Rectal smooth muscle tissue (tissue), 1 donor: ENCODE measurements around the gene NDST1.

Source experiments
- H3K27ac ChIP-seq: one replicate; pipeline ENCODE4 v1.7.0; 2013; ENCODE audit warnings: low read depth, low read length, inconsistent platforms
- H3K27me3 ChIP-seq: one replicate; pipeline ENCODE4 v1.7.0; 2013; ENCODE audit warnings: low read length; ENCODE audit not compliant: control insufficient read depth, insufficient read depth
- H3K36me3 ChIP-seq: one replicate; pipeline ENCODE4 v1.7.0; 2013; ENCODE audit warnings: low read length; ENCODE audit not compliant: control insufficient read depth, insufficient read depth
- H3K4me1 ChIP-seq: one replicate; pipeline ENCODE4 v1.7.0; 2013; ENCODE audit warnings: low read length; ENCODE audit not compliant: control insufficient read depth, insufficient read depth
- H3K4me3 ChIP-seq: one replicate; pipeline ENCODE4 v1.7.0; 2013; ENCODE audit warnings: low read length
- H3K9ac ChIP-seq: one replicate; pipeline ENCODE4 v1.7.0; 2013; ENCODE audit warnings: low read length

The NDST1 gene

DNA sequence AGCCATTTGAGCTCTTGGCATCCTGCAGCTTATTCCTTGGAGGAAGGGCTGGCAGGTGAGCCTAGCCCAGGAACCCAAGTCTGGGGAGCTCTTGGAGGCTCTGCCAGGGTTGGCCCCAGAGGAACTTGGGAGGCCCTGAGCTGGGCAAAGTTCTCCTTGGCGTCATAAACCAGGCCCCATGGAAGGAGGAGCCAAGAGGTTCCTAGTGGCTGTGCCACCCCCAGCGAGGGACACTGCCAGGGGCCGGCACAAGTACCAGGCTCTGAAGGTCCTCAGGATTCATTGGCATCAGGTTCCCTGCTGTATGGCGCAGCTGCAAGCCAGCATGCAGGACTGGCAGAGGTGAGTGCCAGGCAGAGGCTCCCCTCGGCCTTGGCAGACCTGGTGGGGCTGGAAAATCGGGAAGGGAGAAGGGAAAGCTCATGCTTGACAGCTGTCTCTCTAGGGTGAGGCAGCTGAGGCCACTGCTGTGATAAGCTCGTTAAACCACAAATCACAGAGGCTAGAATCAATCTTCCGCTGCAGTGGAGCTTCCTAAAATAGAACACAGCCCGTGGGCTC is 77.9 kb downstream of the NDST1 start:
- Histone ChIP-seq H3K4me1 (peaks cover 2% of the 10 kb centered on the region), H3K27ac (no peak overlapping the region)

DNA sequence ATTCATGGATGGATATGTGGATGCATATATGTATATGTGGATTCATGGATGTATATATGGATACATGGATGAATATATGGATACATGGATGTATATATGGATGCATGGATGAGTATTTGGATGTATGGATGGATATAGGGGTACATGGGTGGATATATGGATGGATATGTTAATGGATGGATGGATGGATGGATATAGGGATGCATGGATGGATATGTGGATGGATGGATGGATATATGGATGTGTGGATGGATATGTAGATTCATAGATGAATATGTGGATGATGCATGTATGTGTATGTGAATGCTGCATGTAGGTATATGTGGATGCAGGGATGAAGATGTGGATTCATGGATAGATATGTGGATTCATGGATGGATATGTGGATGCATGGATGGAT is 79.1 kb downstream of the NDST1 start:
- no peak overlapping the region for H3K9ac ChIP-seq
- H3K4me3 ChIP-seq, result no peak overlapping the region
- no peaks in the 10 kb centered on the region for H3K36me3 ChIP-seq
- H3K27me3 ChIP-seq, result no peaks in the 10 kb centered on the region
- no peak overlapping the region for H3K27ac ChIP-seq
- peaks cover under 1% of the 10 kb centered on the region for H3K4me1 ChIP-seq

More for the DNA sequence above, 77.9 kb downstream of the NDST1 start:
- peak overlapping the region; percentile 59 for H3K4me3 ChIP-seq
- no peaks in the 10 kb centered on the region for H3K36me3 ChIP-seq
- no peaks in the 10 kb centered on the region for H3K27me3 ChIP-seq
- no peak overlapping the region for H3K9ac ChIP-seq

DNA sequence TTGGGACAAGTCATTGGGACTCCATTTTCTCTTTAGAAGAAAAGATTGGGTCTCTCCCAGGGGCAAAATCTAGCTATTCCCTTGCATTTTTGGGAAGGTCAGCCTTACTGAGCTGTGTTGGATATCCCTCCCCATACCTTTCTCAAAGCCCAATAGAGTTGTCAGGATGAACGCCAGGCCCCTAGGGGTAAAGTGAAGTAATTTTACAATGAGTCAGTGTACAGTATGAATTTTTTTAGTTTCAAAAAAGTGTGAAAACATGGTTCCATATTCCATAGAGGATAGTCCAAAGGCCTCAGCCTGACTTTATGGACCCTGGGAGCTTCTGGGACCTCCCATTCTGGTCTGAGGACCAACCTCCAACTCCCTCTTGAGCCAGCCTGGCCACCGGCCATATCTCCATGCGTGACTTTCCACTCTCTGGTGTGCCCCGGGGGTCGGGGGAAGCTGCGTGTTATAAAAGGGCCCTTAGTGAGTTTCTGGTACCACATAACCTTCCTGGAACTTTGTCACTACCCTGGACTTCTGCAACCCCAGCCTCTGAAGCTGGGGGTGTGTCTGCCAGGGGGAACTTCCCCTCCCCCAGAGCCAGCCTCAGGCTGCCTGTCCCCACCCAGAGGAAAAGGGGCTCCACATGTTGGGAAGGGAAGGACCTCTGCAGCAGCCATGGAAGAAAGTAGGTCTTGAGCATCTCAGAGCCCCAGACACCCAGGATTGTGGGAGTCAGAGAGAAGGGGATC is 80.1 kb downstream of the NDST1 start:
- Histone ChIP-seq H3K36me3 (no peaks in the 10 kb centered on the region), H3K4me1 (no peaks in the 10 kb centered on the region), H3K27me3 (no peaks in the 10 kb centered on the region), H3K4me3 (no peak overlapping the region), H3K27ac (no peak overlapping the region), H3K9ac (no peak overlapping the region)

DNA sequence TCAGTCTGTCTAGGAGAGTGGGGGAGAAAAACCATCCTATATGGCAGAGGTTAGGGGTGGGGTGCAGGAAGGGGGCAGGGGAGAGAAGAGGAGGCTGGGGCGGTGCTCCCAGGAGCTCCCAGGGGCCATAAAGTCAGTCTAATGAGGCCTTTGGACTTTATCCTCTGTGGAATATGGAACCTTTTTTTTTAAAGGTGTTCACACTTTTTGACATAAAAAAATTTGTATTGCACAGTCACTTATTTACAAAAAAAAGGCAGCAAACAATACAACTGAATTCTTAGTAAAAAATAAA is 80.6 kb downstream of the NDST1 start:
- no peaks in the 10 kb centered on the region for H3K36me3 ChIP-seq
- H3K27me3 ChIP-seq, result no peaks in the 10 kb centered on the region
- no peaks in the 10 kb centered on the region for H3K4me1 ChIP-seq
- no peak overlapping the region for H3K4me3 ChIP-seq
- no peak overlapping the region for H3K9ac ChIP-seq
- no peak overlapping the region for H3K27ac ChIP-seq

DNA sequence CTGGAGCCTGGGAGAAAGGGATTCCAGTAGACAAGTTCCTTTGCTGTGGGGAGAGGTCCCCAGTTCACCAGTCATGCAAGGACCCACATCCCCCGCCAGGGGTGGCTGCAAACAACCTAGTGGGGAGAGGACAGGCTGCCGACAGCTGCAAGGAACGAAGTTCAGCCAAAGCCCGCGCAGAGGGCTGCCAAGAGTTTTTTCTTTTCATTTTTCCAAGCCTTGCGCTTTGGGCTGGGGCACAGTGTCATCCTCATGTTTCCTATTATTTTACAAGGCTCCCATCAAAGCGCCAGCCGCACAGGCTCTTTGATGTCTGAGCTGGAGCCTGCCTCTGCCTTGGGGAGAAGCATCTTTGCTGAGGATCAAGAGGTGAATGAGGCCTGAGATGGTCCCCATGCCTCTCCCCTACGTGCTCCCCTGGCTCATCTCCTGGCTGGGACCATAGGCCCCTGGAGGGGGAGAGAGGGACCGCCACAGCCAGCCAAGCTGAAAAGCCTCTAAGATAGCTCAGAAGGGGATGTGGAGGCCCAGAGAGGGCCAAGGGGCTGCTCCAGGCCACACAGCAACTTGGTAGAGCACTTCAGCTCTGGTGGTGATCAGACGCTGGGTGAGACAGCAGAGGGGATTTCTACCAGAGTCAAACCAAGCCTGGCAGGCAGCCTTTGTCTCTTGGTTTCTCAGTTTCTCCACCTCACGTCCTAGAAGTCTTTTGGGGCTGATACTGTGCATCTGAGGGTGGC is 82.1 kb downstream of the NDST1 start:
- Histone ChIP-seq H3K36me3 (no peaks in the 10 kb centered on the region), H3K27ac (no peak overlapping the region), H3K4me1 (no peaks in the 10 kb centered on the region), H3K27me3 (no peaks in the 10 kb centered on the region), H3K9ac (no peak overlapping the region), H3K4me3 (no peak overlapping the region)

DNA sequence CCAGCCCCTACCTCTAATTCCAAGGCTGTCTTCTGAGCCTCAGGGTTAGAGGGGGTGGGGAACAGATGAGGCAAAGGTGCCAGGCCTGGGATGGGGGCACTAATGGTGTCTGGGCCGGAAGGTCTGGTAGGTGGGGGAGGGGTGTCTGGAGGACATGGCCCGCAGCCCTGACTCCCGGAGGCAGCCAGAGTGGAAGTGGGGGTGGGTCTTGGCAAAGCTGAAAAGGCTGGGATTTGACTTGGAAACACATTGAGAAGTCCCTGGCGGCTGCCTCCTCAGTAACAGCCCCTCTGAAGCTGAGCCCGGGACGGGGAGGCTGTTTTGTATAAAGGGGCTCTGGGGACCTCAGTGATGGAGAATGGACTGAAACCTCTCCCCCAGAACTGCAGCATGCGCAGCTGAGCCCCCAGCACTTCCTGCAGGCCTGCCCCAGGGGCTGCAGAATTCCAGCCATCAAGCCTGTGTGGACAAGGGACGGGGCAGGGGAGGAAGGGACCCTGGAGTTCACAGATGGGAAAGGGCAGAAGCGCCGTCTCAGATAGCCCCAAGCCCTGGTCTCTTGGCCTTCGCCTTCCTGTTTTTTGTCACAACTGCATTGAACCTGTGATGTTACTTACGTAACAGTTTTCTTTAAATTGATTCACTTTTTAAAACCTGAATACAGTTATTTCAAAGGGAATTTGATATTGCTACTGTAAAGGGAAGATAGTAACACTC is 83.2 kb downstream of the NDST1 start:
- no peak overlapping the region for H3K9ac ChIP-seq
- no peak overlapping the region for H3K4me3 ChIP-seq
- no peaks in the 10 kb centered on the region for H3K4me1 ChIP-seq
- H3K27me3 ChIP-seq, result no peaks in the 10 kb centered on the region
- no peaks in the 10 kb centered on the region for H3K36me3 ChIP-seq
- H3K27ac ChIP-seq, result peak overlapping the region; percentile 10

DNA sequence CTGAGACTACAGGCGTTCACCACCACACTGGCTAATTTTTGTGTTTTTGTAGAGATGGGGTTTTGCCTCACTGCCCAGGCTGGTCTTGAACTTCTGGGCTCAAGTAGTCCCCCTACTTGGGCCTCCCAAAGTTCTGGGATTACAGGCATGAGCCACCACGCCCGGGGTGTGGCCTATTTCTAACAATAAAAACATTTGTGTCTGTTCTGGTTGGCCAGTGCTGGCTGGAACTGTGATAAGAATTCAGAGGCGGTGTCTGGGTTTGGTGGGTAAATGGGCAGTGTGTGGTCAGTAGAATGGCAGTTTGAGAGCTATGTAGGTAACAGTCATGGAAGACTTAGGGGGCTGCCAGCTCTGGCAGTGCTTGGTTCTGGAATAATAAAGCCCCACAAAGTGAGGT is 85.7 kb downstream of the NDST1 start:
- Histone ChIP-seq H3K27me3 (no peaks in the 10 kb centered on the region), H3K4me1 (no peaks in the 10 kb centered on the region), H3K27ac (no peak overlapping the region), H3K9ac (no peak overlapping the region), H3K4me3 (no peak overlapping the region), H3K36me3 (no peaks in the 10 kb centered on the region)

DNA sequence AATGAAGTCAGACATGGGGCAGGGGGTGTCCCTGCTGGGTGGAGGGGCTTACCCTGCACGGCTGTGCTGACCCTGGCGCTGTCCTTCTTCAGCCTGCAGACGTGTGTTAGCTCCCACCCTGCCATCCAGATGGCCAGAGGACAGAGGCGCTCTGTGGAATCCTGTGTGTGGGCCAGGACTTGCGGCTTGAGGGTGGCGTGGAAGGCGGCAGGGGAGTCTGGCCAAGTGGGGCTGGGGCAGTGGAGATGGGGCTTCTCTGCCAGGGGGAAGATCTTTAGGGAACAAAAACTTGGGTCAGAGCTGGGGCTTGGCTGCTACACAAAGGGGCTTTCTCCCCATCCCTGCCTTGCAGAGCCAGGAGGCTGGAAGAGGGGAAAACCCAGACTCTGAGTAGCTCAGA is 86.1 kb downstream of the NDST1 start:
- H3K36me3 ChIP-seq, result no peaks in the 10 kb centered on the region
- no peak overlapping the region for H3K27ac ChIP-seq
- H3K4me3 ChIP-seq, result no peak overlapping the region
- H3K9ac ChIP-seq, result no peak overlapping the region
- H3K27me3 ChIP-seq, result no peaks in the 10 kb centered on the region
- H3K4me1 ChIP-seq, result no peaks in the 10 kb centered on the region

DNA sequence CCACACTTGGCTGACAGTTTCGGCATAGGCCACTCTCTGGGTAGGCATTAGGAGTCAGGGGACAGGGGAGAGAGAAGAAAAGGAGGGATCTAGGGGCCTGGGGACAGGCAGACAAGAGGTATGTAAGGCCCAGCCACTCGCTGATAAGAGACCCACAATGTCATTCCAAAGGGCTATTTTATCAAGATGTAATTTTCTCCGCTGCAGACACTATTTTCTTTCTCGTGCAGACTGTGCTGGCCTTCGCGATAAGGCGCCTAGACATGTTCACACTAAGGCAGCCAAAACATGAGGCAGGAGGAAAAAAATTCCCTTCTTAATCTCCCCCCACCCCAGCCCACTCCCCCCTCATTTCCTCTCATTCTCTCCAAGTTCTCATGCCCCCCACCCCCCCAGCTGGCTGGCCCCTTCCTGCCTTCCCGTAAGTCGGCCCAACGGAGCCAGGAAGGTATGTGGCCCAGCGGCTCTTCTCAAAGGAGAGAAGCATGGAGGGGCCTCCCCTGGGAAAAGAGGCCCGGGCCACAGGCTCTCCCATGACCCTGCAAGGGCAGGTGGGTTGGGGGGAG is 87.6 kb downstream of the NDST1 start:
- Histone ChIP-seq H3K9ac (no peak overlapping the region), H3K27me3 (no peaks in the 10 kb centered on the region), H3K4me3 (no peak overlapping the region), H3K36me3 (no peaks in the 10 kb centered on the region), H3K4me1 (peaks cover 6% of the 10 kb centered on the region), H3K27ac (no peak overlapping the region)

DNA sequence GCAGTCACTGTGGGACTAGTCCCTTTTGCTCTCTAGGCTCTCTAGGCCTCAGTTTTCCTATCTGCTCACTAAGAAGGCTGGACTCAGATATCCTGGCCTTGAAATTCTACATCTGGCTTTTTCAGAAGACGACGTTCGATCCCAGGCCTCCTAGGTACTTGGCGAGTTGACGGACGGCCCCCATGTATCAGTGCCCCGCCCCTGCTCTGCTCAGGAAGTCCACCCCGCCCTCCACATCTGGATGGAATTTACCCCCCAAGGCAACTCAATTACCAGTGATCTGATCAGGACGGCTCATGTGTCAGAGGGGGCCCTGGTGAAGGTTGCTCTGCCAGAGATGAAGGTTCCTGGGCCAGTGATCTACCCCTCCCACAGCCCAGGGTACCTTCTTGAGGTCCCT is 88.4 kb downstream of the NDST1 start:
- Histone ChIP-seq H3K9ac (no peak overlapping the region), H3K4me3 (no peak overlapping the region), H3K27ac (no peak overlapping the region), H3K4me1 (peaks cover 6% of the 10 kb centered on the region), H3K27me3 (no peaks in the 10 kb centered on the region), H3K36me3 (no peaks in the 10 kb centered on the region)

DNA sequence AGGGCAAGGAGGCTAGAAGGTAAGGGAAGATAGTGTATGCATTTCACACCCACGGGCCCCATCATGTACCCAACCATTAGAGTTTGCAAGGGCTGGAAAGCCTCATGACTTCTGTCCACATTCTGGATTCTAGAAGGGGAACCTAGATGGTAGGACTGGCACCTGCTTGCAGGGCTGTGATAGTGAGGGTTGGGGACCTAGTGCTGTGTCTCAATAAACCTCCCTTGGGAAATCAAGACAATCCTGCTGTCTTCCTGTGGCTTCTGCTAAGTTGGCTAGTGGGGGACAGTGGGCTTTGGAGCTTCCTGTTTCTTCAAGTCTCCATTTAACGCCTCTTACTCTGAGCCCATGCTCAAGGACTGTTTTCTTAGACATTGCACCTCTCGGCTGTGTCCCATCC is 88.9 kb downstream of the NDST1 start:
- Histone ChIP-seq H3K27ac (no peak overlapping the region), H3K27me3 (no peaks in the 10 kb centered on the region), H3K4me3 (no peak overlapping the region), H3K4me1 (peaks cover 6% of the 10 kb centered on the region), H3K36me3 (no peaks in the 10 kb centered on the region), H3K9ac (no peak overlapping the region)

DNA sequence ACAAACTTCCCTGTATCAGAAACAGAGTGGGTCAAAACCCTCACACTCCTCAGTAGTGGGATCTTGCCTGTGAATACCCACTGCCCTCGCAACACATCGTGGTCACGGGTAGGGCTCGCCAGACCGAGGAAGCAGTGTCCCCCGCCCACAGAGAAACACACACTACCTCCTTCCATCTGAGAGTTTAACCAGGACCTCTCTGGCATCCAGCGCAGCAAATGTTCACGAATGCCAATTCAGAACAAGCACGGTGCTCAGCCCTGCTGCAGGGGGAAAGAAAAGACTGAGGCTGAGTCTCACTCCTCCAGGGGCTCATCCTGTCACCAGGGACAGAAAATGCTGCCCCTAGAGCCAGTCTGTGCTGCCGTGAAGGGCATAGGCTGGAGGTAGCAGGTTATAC is 90.1 kb downstream of the NDST1 start:
- Histone ChIP-seq H3K4me1 (peaks cover 6% of the 10 kb centered on the region), H3K27me3 (no peaks in the 10 kb centered on the region), H3K9ac (no peak overlapping the region), H3K27ac (no peak overlapping the region), H3K36me3 (no peaks in the 10 kb centered on the region), H3K4me3 (no peak overlapping the region)
